ENCODE measurements around the gene RPL9.
"Not testable (repeated sequence)": the region's sequence is repeated elsewhere in the genome, so short reads cannot be mapped to it uniquely, and the experiment has no call there.

The RPL9 gene

DNA sequence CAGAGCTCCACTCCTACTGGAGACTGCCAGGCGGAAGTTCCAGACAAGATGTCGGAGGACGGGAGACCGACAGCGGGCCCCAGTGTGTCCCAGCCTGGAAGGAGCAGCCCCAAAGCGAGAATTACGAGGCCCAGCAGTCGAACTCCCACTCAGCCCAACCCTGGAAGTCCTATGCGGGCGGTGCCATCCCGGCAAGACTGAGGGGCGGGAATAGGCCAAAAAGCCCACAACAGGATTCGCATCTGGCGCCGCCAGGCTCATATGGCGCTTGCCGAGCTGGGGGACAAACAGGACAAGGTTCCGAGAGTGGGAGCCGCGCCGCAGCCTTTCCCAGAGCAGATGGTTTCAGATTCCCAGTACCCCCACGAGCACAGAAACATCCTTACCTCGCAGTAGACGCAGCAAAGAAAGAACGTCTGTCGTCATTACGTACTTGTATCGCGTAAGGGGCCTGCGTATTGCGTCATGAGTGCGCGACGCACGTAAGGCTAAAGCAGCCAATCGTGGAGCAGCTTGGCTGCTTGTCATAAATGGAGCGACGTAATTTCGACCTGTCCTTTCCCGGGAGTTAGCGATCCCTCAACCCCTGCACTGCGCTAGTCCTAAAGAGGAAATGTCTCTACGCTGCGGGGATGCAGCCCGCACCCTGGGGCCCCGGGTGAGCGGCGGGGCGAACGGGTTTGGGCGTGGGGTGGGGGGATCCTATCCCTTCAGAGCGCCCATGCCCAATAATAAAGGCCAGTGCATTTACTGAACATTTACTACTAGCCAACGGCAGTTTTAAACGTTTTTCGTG is at the start of gene RPL9, which contains the start of gene LIAS:
RPL9 (minus strand) TSS at position 418 of the 796 bp plus-strand sequence. CDS start 483 bp downstream, outside the sequence.
LIAS (plus strand) TSS at position 552 of the 796 bp plus-strand sequence; CDS start at position 614, 62 bp downstream.
- H3K4me3 ChIP-seq, result peak within 1 kb of the TSS; percentile 89
- TF ChIP-seq, protein P1, sequence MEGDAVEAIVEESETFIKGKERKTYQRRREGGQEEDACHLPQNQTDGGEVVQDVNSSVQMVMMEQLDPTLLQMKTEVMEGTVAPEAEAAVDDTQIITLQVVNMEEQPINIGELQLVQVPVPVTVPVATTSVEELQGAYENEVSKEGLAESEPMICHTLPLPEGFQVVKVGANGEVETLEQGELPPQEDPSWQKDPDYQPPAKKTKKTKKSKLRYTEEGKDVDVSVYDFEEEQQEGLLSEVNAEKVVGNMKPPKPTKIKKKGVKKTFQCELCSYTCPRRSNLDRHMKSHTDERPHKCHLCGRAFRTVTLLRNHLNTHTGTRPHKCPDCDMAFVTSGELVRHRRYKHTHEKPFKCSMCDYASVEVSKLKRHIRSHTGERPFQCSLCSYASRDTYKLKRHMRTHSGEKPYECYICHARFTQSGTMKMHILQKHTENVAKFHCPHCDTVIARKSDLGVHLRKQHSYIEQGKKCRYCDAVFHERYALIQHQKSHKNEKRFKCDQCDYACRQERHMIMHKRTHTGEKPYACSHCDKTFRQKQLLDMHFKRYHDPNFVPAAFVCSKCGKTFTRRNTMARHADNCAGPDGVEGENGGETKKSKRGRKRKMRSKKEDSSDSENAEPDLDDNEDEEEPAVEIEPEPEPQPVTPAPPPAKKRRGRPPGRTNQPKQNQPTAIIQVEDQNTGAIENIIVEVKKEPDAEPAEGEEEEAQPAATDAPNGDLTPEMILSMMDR (IDR thresholded peaks at IDR 0.05), result no peak
- peak within 1 kb of the TSS; percentile 91 to 99 for H3K27ac ChIP-seq
- peak; percentile 96 for DNase-seq (ENCODE audit: low spot score)

DNA sequence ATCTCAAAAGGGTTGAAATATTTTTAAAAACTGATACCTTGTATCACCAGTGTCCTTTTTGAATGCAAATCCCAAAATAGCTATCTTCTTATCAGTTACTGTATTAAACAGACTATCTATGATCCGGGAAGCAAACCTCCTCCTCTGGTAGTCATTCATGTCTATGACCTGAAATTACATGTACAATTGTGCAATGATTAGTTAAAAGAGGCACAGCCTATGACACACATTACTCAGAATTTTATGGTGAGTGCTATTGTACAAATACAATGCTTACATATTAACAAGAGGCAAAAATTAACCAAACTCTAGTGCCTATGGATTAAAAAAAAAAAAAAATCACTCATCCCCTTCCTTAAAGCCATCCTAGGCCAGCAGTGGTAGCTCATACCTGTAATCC is 46.9 kb upstream of the RPL9 start:
- TF ChIP-seq, protein P1 (IDR thresholded peaks at IDR 0.05), result no peak
- DNase-seq (ENCODE audit: low spot score), result no peak
- Histone ChIP-seq H3K27ac (peak overlapping the region in 1 of 2 donors; percentile 26), H3K4me3 (no peak overlapping the region)

DNA sequence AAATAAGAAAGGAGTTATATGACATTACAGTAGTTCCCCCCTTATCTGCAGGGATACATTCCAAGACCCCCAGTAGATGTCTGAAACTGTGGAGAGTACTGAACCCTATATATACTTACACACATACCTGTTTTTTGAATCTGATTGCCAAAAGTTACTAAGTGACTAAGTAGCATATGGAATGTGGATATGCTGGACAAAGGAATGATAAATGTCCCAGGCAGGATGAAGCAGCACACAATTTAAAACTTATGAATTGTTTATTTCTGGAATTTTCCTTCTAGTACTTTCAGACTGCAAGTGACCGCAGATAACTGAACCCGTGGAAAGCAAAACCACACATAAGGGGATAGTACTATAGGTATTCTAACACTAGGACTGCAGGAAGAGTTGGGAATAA is 45.8 kb upstream of the RPL9 start:
- TF ChIP-seq, protein P1 (IDR thresholded peaks at IDR 0.05), result no peak
- no peak overlapping the region for H3K27ac ChIP-seq

DNA sequence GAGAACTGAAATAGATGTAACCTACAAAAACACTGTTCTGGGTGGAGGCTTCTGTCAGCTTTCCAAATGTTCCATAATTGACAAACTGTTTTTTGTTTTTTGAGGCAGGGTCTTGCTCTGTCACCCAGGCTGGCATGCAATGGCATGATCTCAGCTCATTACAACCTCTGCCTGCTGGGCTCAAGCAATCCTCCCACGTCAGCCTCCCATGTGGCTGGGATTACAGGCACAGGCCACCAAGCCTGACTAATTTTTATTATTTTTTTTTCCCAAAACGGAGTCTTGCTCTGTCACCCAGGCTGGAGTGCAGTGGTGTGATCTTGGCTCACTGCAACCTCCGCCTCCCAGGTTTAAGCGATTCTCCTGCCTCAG is 43.9 kb upstream of the RPL9 start:
- not testable (repeated sequence) for H3K4me3 ChIP-seq; DNase-seq (ENCODE audit: low spot score)
- H3K27ac ChIP-seq, result peak overlapping the region; percentile 67 to 84

More for the DNA sequence above, 45.8 kb upstream of the RPL9 start:
- DNase-seq (ENCODE audit: low spot score), result no peak
- no peak overlapping the region for H3K4me3 ChIP-seq

DNA sequence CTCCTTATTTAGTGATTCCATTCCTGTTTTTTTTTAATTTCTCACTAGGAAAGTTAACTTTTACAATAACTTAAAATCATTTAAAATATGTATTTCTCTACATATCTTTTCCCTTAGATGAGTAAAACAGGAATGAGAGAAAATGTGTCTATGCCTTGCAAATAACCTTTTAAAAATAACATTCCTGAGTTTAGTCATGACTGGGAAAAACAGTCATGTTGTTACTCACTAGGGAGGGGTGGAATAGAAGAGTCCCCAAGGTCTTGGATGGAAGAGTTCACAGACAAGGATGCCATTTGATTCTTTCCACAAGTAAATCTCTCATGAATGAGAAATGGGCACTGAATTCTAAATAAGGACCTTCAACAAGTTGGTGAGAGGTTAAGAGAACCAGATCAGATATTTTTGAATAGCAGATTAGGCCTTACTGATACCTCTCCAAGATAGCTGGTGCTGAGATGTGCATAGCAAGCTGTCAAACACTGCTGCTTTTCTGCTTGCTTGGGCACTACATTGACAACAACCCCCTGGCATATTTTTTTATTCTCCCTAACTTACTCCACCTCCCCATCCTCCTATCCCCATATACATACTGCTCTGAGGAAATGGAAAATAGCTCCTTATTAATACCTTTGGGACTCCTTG is 43.4 kb upstream of the RPL9 start:
- TF ChIP-seq, protein P1 (IDR thresholded peaks at IDR 0.05), result no peak
- H3K4me3 ChIP-seq, result no peak overlapping the region
- no peak for DNase-seq (ENCODE audit: low spot score)
- H3K27ac ChIP-seq, result peak overlapping the region; percentile 67 to 84

DNA sequence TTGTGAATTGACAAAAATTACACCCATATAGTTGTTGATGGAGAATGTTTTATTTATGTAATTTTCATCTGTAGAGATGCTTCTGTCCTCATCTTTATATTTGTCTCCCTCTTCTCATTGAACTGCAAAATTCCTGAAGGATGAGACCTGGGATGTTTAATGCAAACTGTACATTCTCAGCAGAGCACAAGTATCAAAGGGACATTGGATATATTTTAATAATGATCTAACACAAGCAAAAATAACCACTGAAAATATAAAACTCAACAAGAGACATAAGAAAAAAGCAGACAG is 40.0 kb upstream of the RPL9 start:
- Histone ChIP-seq H3K27ac (no peak overlapping the region), H3K4me3 (no peak overlapping the region)
- no peak for DNase-seq (ENCODE audit: low spot score)
- TF ChIP-seq, protein P1 (IDR thresholded peaks at IDR 0.05), result no peak

DNA sequence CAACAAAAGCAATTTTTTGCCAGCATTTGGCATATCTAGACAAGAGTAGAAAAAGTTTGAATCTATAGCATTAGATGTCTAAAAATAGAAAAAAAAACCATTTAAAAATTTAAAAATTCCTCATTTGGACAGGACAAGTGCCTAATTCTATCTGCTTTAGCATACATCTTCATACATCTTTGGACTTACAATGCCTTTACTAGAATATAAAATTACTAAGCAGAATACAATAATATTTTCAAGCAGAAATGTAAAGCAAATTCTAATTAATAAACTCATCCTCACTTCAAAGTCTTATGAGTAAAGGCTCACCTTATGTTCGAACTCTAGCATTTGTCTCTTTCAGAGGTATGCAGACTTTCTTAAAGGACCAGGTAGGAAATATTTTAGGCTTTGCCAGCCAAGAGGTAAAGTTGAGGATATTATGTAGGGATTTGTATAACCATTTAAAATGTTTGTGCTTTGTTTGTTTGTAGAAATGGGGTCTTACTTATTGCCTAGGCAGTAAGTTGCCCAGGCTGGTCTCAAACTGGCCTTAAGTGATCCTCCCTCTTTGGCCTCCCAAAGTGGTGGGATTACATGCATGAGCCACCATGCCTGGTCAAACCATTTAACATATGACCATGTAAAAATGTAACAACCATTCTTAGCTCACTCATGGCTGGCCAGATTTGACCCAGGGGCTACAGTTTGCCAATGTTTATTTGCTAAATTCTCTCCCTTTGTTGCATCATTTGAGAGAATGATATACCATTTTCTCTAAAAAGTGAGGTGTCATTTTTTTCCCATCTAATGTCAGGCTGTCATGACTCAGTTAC is 39.4 kb upstream of the RPL9 start:
- TF ChIP-seq, protein P1 (IDR thresholded peaks at IDR 0.05), result no peak
- H3K27ac ChIP-seq, result peak overlapping the region in 1 of 2 donors; percentile 3
- no peak for DNase-seq (ENCODE audit: low spot score)
- H3K4me3 ChIP-seq, result no peak overlapping the region
